ENCODE data around the gene GPR148.

GRCh38 chr2:130737592-130737991 lies 8.7 kb downstream of the GPR148 start:
- TF ChIP-seq CTCF (conservative IDR thresholded peaks at IDR 0.05; ENCODE audit: low read depth, low read length), result no peak
- TF ChIP-seq EZH2 (IDR thresholded peaks at IDR 0.05; ENCODE audit: borderline replicate concordance, low read depth, low read length, poor library complexity, severe bottlenecking), result no peak
